Neural progenitor cell (in vitro differentiated cells): Measurements from ENCODE around the gene HTRA2. TPM values are rescaled to one million over a fixed set of nuclear protein-coding genes. Genes with fewer than 3 reads are reported as not detected.
A peak's percentile ranks its signal among the peaks of the same experiment; 100 is the strongest.

Source experiments
- DNase-seq: peaks from one replicate; pipeline ENCODE4 v3.0.0-alpha.2; 2016; ENCODE audit warnings: low spot score
- H2AFZ ChIP-seq: fragments of 200-600 bp; sonication (generic); replicated peaks from 2 replicates; pipeline ENCODE4 v1.6.1; 2016; ENCODE audit warnings: antibody characterized with exemption
- H3F3A ChIP-seq: fragments of 200-600 bp; sonication (generic); 2 replicates; pipeline ENCODE4 v1.6.1; 2016; ENCODE audit warnings: antibody characterized with exemption, low read depth
- H3K27ac ChIP-seq: fragments of 200-600 bp; sonication (generic); 2 replicates; pipeline ENCODE4 v1.5.1; 2016; ENCODE audit warnings: mild to moderate bottlenecking
- H3K27me3 ChIP-seq: fragments of 200-600 bp; sonication (generic); 2 replicates; pipeline ENCODE4 v1.6.1; 2016; ENCODE audit warnings: mild to moderate bottlenecking, moderate library complexity
- H3K36me3 ChIP-seq: fragments of 200-600 bp; sonication (generic); 2 replicates; pipeline ENCODE4 v1.5.1; 2016
- H3K4me1 ChIP-seq: fragments of 200-600 bp; sonication (generic); 2 replicates; pipeline ENCODE4 v1.6.1; 2016; ENCODE audit warnings: mixed run types
- H3K4me2 ChIP-seq: fragments of 200-600 bp; sonication (generic); 2 replicates; pipeline ENCODE4 v1.6.1; 2016
- H3K4me3 ChIP-seq: fragments of 200-600 bp; sonication (generic); 2 replicates; pipeline ENCODE4 v1.5.1; 2016
- H3K79me2 ChIP-seq: fragments of 200-600 bp; sonication (generic); 2 replicates; pipeline ENCODE4 v1.6.1; 2016; ENCODE audit warnings: low read depth
- H3K9ac ChIP-seq: fragments of 200-600 bp; sonication (generic); 2 replicates; pipeline ENCODE4 v1.6.1; 2016
- H3K9me3 ChIP-seq: fragments of 200-600 bp; sonication (generic); 2 replicates; pipeline ENCODE4 v1.5.1; 2016; ENCODE audit warnings: low read depth
- H4K20me1 ChIP-seq: fragments of 200-600 bp; sonication (generic); 2 replicates; pipeline ENCODE4 v1.6.1; 2016; ENCODE audit warnings: low read depth
- H3K27ac Mint-ChIP-seq: 3 replicates; pipeline ENCODE4 v1.8.0; 2021; ENCODE audit warnings: mixed read lengths
- H3K27me3 Mint-ChIP-seq: 2 replicates; pipeline ENCODE4 v1.8.0; 2022; ENCODE audit warnings: low read depth, mild to moderate bottlenecking, inconsistent platforms, moderate library complexity, mixed read lengths; ENCODE audit not compliant: insufficient read depth
- H3K36me3 Mint-ChIP-seq: 3 replicates; pipeline ENCODE4 v1.8.0; 2021; ENCODE audit warnings: mixed read lengths
- H3K4me1 Mint-ChIP-seq: 3 replicates; pipeline ENCODE4 v1.8.0; 2021; ENCODE audit warnings: mixed read lengths
- H3K4me3 Mint-ChIP-seq: 3 replicates; pipeline ENCODE4 v1.8.0; 2021; ENCODE audit warnings: mild to moderate bottlenecking, moderate library complexity, mixed read lengths
- H3K9me3 Mint-ChIP-seq: 3 replicates; pipeline ENCODE4 v1.8.0; 2020; ENCODE audit warnings: mixed read lengths
- CTCF ChIP-seq: fragments of 200-600 bp; sonication (generic); IDR thresholded peaks from 2 replicates; pipeline ENCODE4 v1.5.1; 2017; ENCODE audit warnings: antibody characterized with exemption, mild to moderate bottlenecking
- EZH2 ChIP-seq: fragments of 200-600 bp; sonication (generic); IDR thresholded peaks from 2 replicates; pipeline ENCODE4 v1.6.1; 2017; ENCODE audit warnings: antibody characterized with exemption, mild to moderate bottlenecking, moderate library complexity
- EZH2phosphoT487 ChIP-seq: fragments of 200-600 bp; sonication (generic); IDR thresholded peaks from 2 replicates; pipeline ENCODE4 v1.6.1; 2017; ENCODE audit warnings: antibody characterized with exemption
- total RNA-seq: library from RNA; depleted of rRNA; stranded (reverse); fragments of >200 nt; gene quantifications from 2 replicates; pipeline ENCODE4 v1.2.3, GENCODE V29; 2015; ENCODE audit warnings: low replicate concordance

Gene HTRA2
- total RNA-seq, 1 donor from 2014 or later: 18.5 TPM

GRCh38 chr2:74502720-74503505 lies 26.8 kb upstream of the HTRA2 start:
- Histone ChIP-seq H3K27ac (no peak overlapping the region), H3K4me3 (peak overlapping the region; percentile 46), H4K20me1 (peaks cover 35% of the 10 kb centered on the region), H2AFZ (peak overlapping the region; percentile 67), H3K27me3 (peaks cover 82% of the 10 kb centered on the region), H3F3A (peaks cover 44% of the 10 kb centered on the region), H3K9me3 (no peaks in the 10 kb centered on the region), H3K79me2 (peaks cover 13% of the 10 kb centered on the region), H3K4me2 (peak overlapping the region; percentile 85), H3K9ac (no peak overlapping the region), H3K36me3 (no peaks in the 10 kb centered on the region), H3K4me1 (peaks cover 40% of the 10 kb centered on the region)
- H3K27me3 Mint-ChIP-seq: peaks cover 78% of the 10 kb centered on the region
- H3K4me1 Mint-ChIP-seq: peaks cover 47% of the 10 kb centered on the region
- peak; percentile 54 for DNase-seq
- TF ChIP-seq EZH2: peak; percentile 98
- TF ChIP-seq CTCF: peak; percentile 40
- no peak for TF ChIP-seq EZH2phosphoT487
- H3K4me3 Mint-ChIP-seq: peak overlapping the region; percentile 80
- H3K36me3 Mint-ChIP-seq: peaks cover 21% of the 10 kb centered on the region
- no peak overlapping the region for H3K27ac Mint-ChIP-seq
- H3K9me3 Mint-ChIP-seq: peaks cover 2% of the 10 kb centered on the region

GRCh38 chr2:74503506-74504475 lies 25.9 kb upstream of the HTRA2 start:
- H4K20me1 ChIP-seq: peaks cover 29% of the 10 kb centered on the region
- peak overlapping the region; percentile 46 for H3K4me3 ChIP-seq
- peaks cover 82% of the 10 kb centered on the region for H3K27me3 ChIP-seq
- H3K4me2 ChIP-seq: peak overlapping the region; percentile 85
- no peak overlapping the region for H3K9ac ChIP-seq
- peaks cover 13% of the 10 kb centered on the region for H3K79me2 ChIP-seq
- Mint-ChIP-seq H3K4me3 (peak overlapping the region; percentile 80), H3K36me3 (peaks cover 21% of the 10 kb centered on the region), H3K9me3 (peaks cover 2% of the 10 kb centered on the region), H3K27ac (no peak overlapping the region), H3K4me1 (peaks cover 48% of the 10 kb centered on the region), H3K27me3 (peaks cover 75% of the 10 kb centered on the region)
- TF ChIP-seq EZH2phosphoT487: no peak
- TF ChIP-seq EZH2: no peak
- H3K9me3 ChIP-seq: no peaks in the 10 kb centered on the region
- no peak overlapping the region for H3K27ac ChIP-seq
- peaks cover 44% of the 10 kb centered on the region for H3F3A ChIP-seq
- no peaks in the 10 kb centered on the region for H3K36me3 ChIP-seq
- peaks cover 31% of the 10 kb centered on the region for H3K4me1 ChIP-seq
- H2AFZ ChIP-seq: peak overlapping the region; percentile 67
- no peak for DNase-seq

- Histone ChIP-seq H3F3A (peaks cover 45% of the 10 kb centered on the region), H3K9ac (no peak overlapping the region), H3K9me3 (no peaks in the 10 kb centered on the region), H3K4me1 (peaks cover 23% of the 10 kb centered on the region), H4K20me1 (peaks cover 21% of the 10 kb centered on the region), H3K4me3 (no peak overlapping the region), H3K27ac (no peak overlapping the region), H3K27me3 (peaks cover 82% of the 10 kb centered on the region), H3K4me2 (no peak overlapping the region), H3K36me3 (no peaks in the 10 kb centered on the region), H3K79me2 (peaks cover 13% of the 10 kb centered on the region), H2AFZ (no peak overlapping the region)
- H3K9me3 Mint-ChIP-seq: peaks cover 2% of the 10 kb centered on the region
- H3K27me3 Mint-ChIP-seq: peaks cover 72% of the 10 kb centered on the region
- peaks cover 44% of the 10 kb centered on the region for H3K4me1 Mint-ChIP-seq
- peaks cover 21% of the 10 kb centered on the region for H3K36me3 Mint-ChIP-seq
- TF ChIP-seq CTCF (no peak), EZH2 (no peak), EZH2phosphoT487 (no peak)
- DNase-seq: no peak
- H3K27ac Mint-ChIP-seq: no peak overlapping the region
- peak overlapping the region; percentile 25 for H3K4me3 Mint-ChIP-seq
Observed at GRCh38 chr2:74504591-74504990, 25.1 kb upstream of the HTRA2 start.
